DND-41 (cell line): ENCODE data around the gene SLC39A11.

ENCODE experiments used
- ATAC-seq: fragments of 200-7000 bp; cut with Tn5 transposase; 3 replicates; pipeline ENCODE4 v1.9.1; 2021; ENCODE audit warnings: low read depth; ENCODE audit not compliant: insufficient read depth
- DNase-seq: peaks from one replicate; pipeline ENCODE4 v3.0.0-alpha.2; 2020
- H2AFZ ChIP-seq: 2 replicates; pipeline ENCODE4 v1.6.0; 2012; ENCODE audit warnings: low read depth, low read length
- H3K27ac ChIP-seq: 2 replicates; pipeline ENCODE4 v1.5.1; 2012; ENCODE audit warnings: low read length, inconsistent platforms
- H3K27me3 ChIP-seq: fragments of 200-600 bp; sonication (generic); 2 replicates; pipeline ENCODE4 v1.6.0; 2012; ENCODE audit warnings: low read length, mild to moderate bottlenecking, inconsistent platforms; ENCODE audit not compliant: insufficient read depth, poor library complexity
- H3K36me3 ChIP-seq: 2 replicates; pipeline ENCODE4 v1.5.1; 2012; ENCODE audit warnings: low read length, inconsistent platforms; ENCODE audit not compliant: insufficient read depth
- H3K4me1 ChIP-seq: 2 replicates; pipeline ENCODE4 v1.5.1; 2012; ENCODE audit warnings: mild to moderate bottlenecking, low read length; ENCODE audit not compliant: insufficient read depth
- H3K4me2 ChIP-seq: 2 replicates; pipeline ENCODE4 v1.6.0; 2012; ENCODE audit warnings: mild to moderate bottlenecking, moderate library complexity, low read length, inconsistent platforms; ENCODE audit not compliant: insufficient read depth
- H3K4me3 ChIP-seq, 2 experiments: fragments of 200-600 bp in 1 of 2; shearing (Covaris generic) in 1 of 2; 2 replicates each; pipeline ENCODE4 v1.5.1; 2012 to 2016; ENCODE audit warnings: inconsistent platforms in 2 of 2, low read length in 2 of 2, mild to moderate bottlenecking in 2 of 2, low read depth in 1 of 2, moderate library complexity in 1 of 2
- H3K79me2 ChIP-seq: 2 replicates; pipeline ENCODE4 v1.6.0; 2012; ENCODE audit warnings: low read length, inconsistent platforms; ENCODE audit not compliant: insufficient read depth
- H3K9ac ChIP-seq: 2 replicates; pipeline ENCODE4 v1.6.0; 2012; ENCODE audit warnings: low read depth, mild to moderate bottlenecking, inconsistent platforms, low read length, moderate library complexity
- H3K9me3 ChIP-seq: 2 replicates; pipeline ENCODE4 v1.5.1; 2012; ENCODE audit warnings: low read length, moderate library complexity, mild to moderate bottlenecking, inconsistent platforms; ENCODE audit not compliant: insufficient read depth, severe bottlenecking
- H4K20me1 ChIP-seq: 2 replicates; pipeline ENCODE4 v1.6.0; 2012; ENCODE audit warnings: low read length; ENCODE audit not compliant: insufficient read depth
- EZH2 ChIP-seq: IDR thresholded peaks from 3 replicates; pipeline ENCODE4 v1.6.1; 2012; ENCODE audit warnings: borderline replicate concordance, low read depth, mild to moderate bottlenecking, moderate library complexity, low read length, inconsistent platforms; ENCODE audit not compliant: severe bottlenecking
- TF ChIP-seq, protein P1 (sequence below): IDR thresholded peaks from 2 replicates; pipeline ENCODE4 v1.5.1; 2012; ENCODE audit warnings: borderline replicate concordance, low read length, moderate library complexity, mild to moderate bottlenecking; ENCODE audit not compliant: poor library complexity, severe bottlenecking; ENCODE audit errors: extremely low read depth

Gene SLC39A11

DNA sequence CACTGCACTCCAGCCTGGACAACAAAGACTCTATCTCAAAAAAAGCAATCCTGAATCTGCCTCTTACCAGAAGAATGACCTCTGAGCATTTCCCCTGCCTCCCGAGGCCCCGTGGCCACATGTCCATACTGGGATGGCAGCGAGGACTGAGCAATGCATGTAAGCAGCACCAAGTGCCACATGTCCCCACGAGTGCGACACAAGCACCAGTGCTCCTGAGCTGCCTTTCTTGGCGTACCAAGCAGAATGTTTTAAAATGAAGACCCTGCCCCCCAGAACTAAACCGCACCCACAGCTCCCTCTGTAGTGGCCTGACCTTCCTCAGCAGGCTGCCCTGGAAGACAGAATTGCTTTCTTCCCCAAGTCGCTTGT lies 373.3 kb downstream of the SLC39A11 start:
- Histone ChIP-seq H4K20me1 (no peaks in the 10 kb centered on the region), H3K4me2 (peak overlapping the region; percentile 57), H3K9me3 (no peaks in the 10 kb centered on the region), H3K27ac (peak overlapping the region; percentile 65), H3K4me3 (peak overlapping the region in 1 of 2 experiments; percentile 35; a peak in 2 of 4 replicates), H3K4me1 (peaks cover 24% of the 10 kb centered on the region), H3K79me2 (no peaks in the 10 kb centered on the region), H3K27me3 (no peaks in the 10 kb centered on the region), H2AFZ (peak overlapping the region; percentile 59), H3K9ac (peak overlapping the region; percentile 31), H3K36me3 (no peaks in the 10 kb centered on the region)
- no peak for ATAC-seq
- TF ChIP-seq EZH2, result no peak
- TF ChIP-seq, protein P1, sequence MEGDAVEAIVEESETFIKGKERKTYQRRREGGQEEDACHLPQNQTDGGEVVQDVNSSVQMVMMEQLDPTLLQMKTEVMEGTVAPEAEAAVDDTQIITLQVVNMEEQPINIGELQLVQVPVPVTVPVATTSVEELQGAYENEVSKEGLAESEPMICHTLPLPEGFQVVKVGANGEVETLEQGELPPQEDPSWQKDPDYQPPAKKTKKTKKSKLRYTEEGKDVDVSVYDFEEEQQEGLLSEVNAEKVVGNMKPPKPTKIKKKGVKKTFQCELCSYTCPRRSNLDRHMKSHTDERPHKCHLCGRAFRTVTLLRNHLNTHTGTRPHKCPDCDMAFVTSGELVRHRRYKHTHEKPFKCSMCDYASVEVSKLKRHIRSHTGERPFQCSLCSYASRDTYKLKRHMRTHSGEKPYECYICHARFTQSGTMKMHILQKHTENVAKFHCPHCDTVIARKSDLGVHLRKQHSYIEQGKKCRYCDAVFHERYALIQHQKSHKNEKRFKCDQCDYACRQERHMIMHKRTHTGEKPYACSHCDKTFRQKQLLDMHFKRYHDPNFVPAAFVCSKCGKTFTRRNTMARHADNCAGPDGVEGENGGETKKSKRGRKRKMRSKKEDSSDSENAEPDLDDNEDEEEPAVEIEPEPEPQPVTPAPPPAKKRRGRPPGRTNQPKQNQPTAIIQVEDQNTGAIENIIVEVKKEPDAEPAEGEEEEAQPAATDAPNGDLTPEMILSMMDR, result no peak
- no peak for DNase-seq

DNA sequence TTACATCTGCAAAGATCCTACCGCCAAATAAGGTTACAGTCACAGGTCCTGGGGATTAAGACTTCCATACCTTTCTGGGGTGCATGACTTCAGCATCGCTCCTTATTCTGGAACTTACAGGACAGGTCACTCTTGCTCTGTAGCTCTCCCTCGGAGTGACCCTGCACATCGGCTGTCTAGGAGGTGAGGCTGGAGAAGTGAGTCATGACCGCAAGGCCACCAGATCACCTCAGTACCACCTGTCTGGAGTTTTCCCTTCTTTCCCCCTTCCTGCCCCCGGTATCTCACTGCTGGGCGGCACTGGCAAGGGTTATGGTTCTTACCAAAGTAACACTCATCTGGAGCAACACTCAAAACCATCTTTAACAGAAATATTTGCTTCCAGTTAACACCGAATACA lies 374.8 kb downstream of the SLC39A11 start:
- no peaks in the 10 kb centered on the region for H3K9me3 ChIP-seq
- no peaks in the 10 kb centered on the region for H4K20me1 ChIP-seq
- H3K27ac ChIP-seq, result no peak overlapping the region
- no peaks in the 10 kb centered on the region for H3K36me3 ChIP-seq
- DNase-seq (no peak), ATAC-seq (no peak)
- no peaks in the 10 kb centered on the region for H3K27me3 ChIP-seq
- H3K4me1 ChIP-seq, result peaks cover 24% of the 10 kb centered on the region
- no peaks in the 10 kb centered on the region for H3K79me2 ChIP-seq
- H2AFZ ChIP-seq, result no peak overlapping the region
- no peak for TF ChIP-seq EZH2
- TF ChIP-seq, protein P1, result no peak
- no peak overlapping the region for H3K4me2 ChIP-seq
- no peak overlapping the region for H3K9ac ChIP-seq
- H3K4me3 ChIP-seq, result no peak overlapping the region

DNA sequence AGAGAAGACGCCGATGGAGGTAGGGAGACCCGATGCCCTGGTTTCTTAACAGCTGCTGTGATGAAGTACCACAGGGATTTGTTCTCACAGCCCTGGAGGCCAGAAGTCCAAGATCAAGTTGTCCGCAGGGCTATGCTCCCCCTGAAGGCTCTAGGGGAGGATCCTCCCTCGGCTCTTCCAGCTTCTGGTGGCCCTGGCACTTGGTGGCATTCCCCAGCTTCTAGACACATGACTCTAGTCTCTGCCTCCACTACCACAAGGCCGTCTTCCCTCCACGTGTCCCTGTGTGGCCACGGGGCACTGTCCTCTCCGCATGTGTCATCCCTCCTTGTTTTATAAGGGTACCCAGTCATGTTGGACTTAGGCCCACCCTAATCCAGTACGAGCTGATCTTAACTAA lies 375.2 kb downstream of the SLC39A11 start:
- TF ChIP-seq EZH2, result no peak
- TF ChIP-seq, protein P1, result no peak
- H3K4me1 ChIP-seq, result peaks cover 24% of the 10 kb centered on the region
- DNase-seq, result no peak
- H3K9me3 ChIP-seq, result no peaks in the 10 kb centered on the region
- no peaks in the 10 kb centered on the region for H3K79me2 ChIP-seq
- no peaks in the 10 kb centered on the region for H3K27me3 ChIP-seq
- H3K4me3 ChIP-seq, result no peak overlapping the region
- H3K9ac ChIP-seq, result no peak overlapping the region
- ATAC-seq, result no peak
- no peaks in the 10 kb centered on the region for H3K36me3 ChIP-seq
- no peaks in the 10 kb centered on the region for H4K20me1 ChIP-seq
- H2AFZ ChIP-seq, result no peak overlapping the region
- H3K27ac ChIP-seq, result no peak overlapping the region
- H3K4me2 ChIP-seq, result no peak overlapping the region

DNA sequence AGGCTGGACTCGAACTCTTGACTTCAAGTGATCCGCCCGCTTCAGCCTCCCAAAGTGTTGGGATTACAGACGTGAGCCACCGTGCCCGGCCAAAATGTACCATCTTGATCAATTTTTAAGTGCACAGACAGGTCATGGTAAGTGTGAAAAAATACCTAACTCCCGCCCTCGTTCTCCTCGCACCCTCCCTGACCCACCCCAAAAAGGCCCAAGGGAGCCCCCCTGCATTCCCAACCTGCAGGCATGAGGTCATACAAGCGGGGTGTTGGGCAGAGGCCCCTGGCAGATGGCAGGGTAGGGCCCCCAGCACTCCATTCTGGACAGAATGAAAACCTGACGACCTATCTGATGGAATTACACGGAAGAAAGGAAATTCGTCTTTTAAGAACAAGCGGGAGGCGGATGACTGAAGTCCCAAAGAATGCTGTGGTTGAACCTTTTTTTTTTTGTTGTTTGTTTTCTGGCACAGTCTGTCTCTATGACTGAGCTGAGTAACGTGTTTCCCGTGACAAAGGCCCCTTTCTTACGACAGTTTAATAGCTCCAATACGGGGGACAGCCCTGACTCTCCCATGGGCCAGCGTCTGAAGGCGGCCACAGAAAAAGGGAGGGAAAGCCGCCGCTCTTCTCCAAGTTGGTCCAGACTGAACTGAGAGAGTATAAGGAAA lies 376.4 kb downstream of the SLC39A11 start:
- ATAC-seq (no peak), DNase-seq (no peak)
- Histone ChIP-seq H3K9me3 (peaks cover 2% of the 10 kb centered on the region), H3K79me2 (no peaks in the 10 kb centered on the region), H3K4me1 (peaks cover 24% of the 10 kb centered on the region), H4K20me1 (no peaks in the 10 kb centered on the region), H3K4me2 (no peak overlapping the region), H3K27me3 (no peaks in the 10 kb centered on the region), H3K9ac (no peak overlapping the region), H3K36me3 (no peaks in the 10 kb centered on the region), H2AFZ (no peak overlapping the region), H3K4me3 (no peak overlapping the region), H3K27ac (no peak overlapping the region)
- TF ChIP-seq EZH2, result no peak
- TF ChIP-seq, protein P1, result no peak
